Stimulated activated CD8-positive, alpha-beta memory T cell treated with anti-CD3 and anti-CD28 coated beads, Interleukin-15, amount 100 ng/mL, for 24 hours (primary cell): ENCODE measurements around the gene BTBD10.

ENCODE experiments used
- DNase-seq: peaks from one replicate; pipeline ENCODE4 v3.0.0-alpha.2; 2020; ENCODE audit warnings: low read depth

Gene BTBD10

DNA sequence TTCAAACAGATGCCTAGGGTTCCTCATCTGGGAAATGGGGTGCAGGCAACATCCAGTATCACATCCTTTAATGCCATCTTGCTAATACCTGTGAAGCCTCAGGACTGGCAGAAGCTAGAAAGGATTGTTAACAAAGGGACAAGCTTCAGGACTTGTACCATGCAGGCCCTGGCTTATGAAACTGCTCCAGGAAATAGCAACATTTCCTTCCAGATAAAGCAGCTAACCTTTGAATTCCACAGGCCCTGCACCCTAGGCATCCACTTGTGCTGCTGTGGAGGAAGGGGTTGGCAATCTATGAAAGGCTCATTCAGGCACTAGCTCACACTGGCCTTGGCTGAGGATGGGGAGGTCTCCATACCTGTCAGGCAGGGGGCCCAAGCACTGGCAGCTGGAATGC lies 87.2 kb downstream of the BTBD10 start:
- DNase-seq: no peak

- no peak for DNase-seq
Observed at GRCh38 chr11:13373216-13373615, 89.8 kb downstream of the BTBD10 start.

DNA sequence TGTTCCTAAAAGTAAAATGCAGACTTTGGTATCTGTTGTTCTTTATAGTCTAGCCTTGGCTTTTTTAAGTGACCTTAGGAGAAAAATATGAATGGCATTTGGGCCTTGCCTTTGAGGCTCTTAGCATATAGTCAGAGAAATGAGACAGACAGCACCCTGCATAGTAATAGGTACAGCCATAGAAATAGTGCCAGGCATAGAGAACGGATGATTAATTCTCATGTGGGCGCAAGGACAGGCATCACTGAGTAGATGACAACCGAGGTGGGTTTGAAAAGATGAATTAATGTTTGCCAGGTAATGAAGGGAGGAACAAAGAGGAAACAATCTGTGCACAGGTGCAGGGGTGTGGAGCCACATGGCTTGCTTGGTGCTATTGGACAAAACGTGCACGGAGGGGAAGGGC lies 95.0 kb downstream of the BTBD10 start:
- no peak for DNase-seq

- no peak for DNase-seq
Observed at GRCh38 chr11:13367115-13367514, 95.9 kb downstream of the BTBD10 start.

GRCh38 chr11:13366266-13367026 lies 96.6 kb downstream of the BTBD10 start:
- no peak for DNase-seq

GRCh38 chr11:13364388-13364787 lies 98.6 kb downstream of the BTBD10 start:
- DNase-seq: no peak

DNA sequence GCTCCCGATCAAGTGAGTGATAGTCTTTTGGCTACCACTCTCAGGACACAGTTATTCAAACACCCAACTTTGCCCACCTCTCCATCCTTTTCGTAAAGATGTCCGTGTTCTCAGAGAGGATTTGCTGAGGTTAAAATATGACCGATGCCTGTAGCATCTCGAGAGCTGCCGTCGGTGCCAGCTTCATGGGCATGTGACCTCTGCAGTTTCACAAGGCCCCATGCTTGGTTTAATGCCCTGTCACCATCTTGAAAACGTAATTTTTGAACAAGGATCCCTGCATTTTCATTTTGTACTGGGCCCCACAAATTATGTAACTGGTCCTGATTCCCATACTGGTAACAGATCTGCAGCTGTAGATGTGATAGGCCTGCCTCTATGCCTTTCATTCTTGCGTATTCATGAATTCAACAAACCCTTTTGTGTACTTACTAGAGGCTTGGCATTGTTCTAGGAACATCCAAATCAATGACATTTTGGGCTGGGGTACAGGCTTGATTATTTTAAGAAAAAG lies 100.4 kb downstream of the BTBD10 start:
- DNase-seq: no peak

GRCh38 chr11:13358596-13359270 lies 104.3 kb downstream of the BTBD10 start:
- DNase-seq: no peak

GRCh38 chr11:13357232-13357631 lies 105.8 kb downstream of the BTBD10 start:
- DNase-seq: no peak

DNA sequence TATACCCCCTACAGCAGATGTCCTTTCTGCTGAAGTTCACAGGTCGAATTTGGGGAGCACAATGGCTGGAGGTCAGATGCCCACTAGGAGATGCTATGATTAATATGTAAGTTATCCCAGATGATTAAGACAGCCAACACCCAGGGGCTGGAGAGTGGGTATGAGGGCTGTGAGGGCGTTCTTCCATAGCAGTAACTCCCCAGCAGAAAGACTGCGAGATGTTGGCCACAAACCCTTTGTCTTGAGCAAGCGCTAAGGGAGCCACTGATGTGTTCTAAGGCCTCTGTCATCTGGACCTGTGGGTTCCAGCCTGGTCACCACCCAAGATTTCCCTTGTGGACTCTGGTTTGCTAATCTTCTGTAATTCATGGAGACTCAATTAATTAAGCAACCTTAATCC lies 107.8 kb downstream of the BTBD10 start:
- DNase-seq: no peak

DNA sequence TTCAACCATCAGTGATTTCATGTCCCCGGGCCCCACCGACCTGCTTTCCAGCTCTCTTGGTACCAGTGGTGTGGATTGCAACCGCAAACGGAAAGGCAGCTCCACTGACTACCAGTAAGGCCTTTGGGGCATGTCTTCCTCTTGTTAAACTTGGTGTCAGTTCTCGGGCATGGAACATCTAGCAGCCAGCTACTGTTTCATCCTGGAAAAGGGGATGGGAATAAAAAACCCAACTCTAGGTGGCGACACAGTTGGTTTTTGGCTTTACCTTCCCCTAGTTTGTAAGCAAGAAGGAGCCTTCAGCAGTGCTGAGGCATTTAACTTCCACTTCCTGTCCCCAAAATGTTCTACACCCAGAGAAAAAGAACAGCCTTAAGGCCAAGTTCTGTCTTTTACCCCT lies 108.7 kb downstream of the BTBD10 start:
- DNase-seq: no peak

GRCh38 chr11:13352711-13353110 lies 110.3 kb downstream of the BTBD10 start:
- no peak for DNase-seq

DNA sequence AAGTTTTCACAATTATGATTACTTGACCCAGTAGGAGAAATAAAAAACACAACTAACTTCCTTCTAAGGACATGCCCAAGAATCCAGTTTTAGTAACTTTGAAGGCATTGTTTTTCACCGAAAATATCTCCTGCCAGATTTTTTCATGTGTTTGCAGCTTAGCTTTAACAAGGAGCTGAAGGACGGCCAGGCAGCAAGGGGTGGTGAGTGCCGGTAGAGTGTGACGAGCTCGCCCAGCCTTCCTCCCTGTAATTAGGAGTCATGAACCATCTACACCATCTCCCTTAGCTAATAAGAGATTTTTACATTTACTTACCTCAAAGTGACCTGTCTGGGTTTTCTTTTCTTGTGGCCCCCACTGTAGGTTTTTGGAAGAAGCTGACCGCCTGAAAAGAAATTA lies 113.4 kb downstream of the BTBD10 start:
- no peak for DNase-seq

DNA sequence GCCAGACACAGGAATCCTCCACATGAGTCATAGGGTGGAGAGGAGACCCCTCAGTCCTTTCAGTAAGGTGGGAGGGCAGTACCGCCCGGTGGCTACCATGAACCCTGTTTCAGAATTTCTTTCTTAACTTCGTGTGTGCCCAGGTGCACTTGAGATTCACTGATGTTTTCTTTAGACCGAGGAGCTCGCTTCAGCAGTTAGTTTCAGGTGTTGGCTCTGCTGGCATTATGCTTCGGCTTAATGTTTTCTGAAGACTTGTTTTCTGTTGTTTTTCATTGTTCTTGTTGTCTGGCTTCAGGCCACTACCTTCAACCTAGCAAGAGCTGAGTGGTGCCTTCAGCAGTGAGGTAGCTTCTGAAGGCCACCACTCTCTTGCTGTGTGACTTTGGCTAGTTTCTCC lies 114.0 kb downstream of the BTBD10 start:
- DNase-seq: no peak

GRCh38 chr11:13348305-13348704 lies 114.7 kb downstream of the BTBD10 start:
- DNase-seq: no peak

DNA sequence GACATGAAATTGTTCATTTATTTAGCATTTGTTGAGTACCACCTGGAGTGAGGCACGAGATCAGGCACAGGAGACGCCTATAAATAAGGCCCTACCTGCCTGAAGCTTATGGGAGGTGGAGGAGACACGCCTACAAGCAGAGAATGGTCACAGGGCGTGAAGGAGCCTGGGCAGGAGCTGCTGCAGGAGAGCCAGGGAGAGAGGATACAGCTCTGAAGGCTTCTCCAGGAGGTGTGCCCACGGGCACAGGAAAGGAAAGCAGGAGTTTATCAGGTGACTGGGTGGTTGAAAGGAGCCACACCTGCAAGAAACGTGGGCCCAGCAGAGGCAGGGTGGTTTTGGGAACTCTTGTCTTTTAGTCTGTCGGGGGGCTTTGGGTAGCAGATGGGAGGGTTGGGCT lies 115.1 kb downstream of the BTBD10 start:
- DNase-seq: no peak

DNA sequence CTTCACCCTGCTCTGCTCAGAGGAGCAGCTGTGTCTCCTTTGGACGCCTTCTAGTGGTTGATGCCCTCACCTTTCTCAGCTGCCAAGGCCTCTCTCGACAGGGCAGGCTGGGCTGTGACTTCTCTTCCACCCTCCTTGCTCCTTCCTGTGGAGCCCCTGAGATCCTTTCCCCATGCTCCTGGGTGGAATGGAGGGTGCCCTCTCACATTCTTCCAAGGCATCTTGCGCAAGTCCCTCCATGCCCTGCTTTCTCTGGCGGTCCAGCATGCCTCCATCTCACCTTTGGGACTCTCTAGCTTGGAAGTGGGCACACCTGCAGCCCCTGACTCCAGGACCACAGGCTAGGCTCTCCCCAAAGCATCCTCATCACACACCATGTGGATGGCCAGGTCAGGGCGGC lies 116.6 kb downstream of the BTBD10 start:
- DNase-seq: no peak

- no peak for DNase-seq
Observed at GRCh38 chr11:13344818-13345217, 118.2 kb downstream of the BTBD10 start.

DNA sequence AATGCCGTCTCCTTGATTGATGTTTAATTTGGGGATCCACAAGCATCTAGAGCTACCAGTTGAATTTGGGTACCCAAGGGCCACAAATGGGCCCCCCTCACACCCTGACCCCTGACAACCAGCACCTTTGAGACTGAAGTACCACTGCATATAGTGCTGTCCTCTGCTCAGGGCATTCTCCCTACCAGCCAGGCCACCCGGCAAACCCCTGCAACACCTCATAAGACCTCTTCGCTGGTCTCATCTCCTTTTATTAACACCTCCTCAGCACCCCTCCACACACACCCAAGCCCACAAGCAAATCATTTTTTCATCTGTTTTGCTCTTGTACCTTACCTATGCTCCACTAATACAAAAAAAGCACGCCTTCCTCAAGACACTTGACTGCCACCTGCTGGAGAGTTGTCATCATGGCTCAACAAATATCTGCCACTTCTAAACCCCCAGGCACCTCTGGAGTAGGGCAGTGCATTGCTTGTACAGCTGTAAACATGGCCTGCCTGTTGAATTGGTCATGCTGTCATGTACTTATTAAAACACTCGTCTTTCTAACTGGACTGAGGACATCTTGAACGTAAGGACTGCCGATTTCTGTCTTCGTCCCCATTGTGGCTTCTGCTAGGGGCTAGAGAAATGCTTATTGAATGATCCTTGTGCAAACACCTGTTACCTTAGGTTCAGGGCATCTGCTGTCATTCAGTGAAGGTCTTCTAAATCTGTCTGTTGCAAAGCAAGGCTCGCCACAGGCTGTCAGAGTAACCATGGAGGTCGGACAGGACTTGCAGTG lies 118.9 kb downstream of the BTBD10 start:
- DNase-seq: peak; percentile 29

- DNase-seq: no peak
Observed at GRCh38 chr11:13343067-13343466, 120.0 kb downstream of the BTBD10 start.

DNA sequence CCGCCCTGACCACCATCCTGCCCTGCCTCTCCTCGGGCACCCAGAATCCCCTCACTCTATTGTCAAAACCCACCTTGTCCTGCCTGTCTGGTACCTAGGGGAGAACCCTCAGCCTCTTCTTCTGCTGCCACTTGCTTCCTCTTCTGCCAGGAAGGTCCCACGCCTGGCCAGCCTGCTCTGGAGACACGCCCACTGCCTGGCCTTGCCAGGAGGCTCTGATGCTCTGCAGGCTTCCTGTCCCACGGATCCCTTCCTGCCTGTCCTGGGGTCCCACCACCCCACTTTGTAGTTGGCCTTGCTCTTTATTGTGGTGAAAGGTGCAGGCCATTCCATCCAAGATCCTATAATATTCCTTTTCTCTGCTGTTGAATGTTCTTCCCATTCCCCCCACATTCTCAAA lies 122.0 kb downstream of the BTBD10 start:
- no peak for DNase-seq

DNA sequence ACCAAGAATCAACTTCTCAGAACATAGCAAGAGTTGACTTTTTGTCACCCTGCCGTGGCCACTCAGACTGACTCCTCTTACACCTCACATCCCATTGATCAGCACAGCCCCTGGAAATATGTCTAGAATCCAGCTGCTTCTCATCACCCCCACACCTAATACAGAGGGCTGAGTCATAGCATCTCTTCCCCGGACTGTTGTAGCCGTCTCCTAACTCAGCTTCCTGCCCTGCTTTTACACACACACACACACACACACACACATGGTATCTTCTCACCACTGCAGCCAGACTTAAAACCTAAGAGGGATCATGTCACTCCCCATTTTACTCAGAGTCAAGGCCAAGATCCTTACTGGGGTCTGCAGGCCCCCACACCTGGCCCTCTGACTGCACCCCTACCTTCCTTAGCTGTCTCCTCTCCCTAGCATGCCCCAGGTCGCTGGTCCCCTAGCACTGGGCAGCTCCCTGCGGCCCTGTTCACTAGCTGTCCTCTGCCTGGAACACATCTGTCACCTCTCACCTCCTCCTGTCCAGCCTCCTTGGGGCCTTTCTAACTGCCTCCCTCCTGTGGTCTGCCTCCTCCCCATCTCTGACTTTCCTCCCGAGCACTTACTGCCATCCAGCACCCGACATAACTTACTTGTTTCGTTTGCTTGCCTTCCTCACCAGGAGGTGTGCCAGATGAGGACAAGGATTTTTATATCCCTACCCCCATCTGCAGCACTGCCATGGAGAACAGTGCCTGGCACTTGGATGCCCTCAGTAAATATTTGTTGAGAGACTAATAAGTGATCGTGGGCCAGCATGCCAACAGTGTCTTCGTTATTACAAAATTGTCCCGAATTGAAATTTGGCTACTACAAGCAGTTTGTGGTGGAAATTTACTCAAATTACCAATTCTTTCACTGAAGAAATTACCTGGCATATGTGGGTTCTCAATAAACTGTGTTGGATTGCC lies 123.5 kb downstream of the BTBD10 start:
- DNase-seq: no peak
